Endothelial cell of umbilical vein (primary cell): Measurements from ENCODE around the gene PRKCB. TPM values are rescaled to one million over a fixed set of nuclear protein-coding genes. Genes with fewer than 3 reads are reported as not detected.

Experiments used
- BruUV-seq: library from RNA; stranded (reverse); fragments of 400-500 nt; replicated peaks from 2 replicates; lab custom pipeline; 2021; lab: Mats Ljungman, UMichigan
- CTCF ChIA-PET: fragments of 300-600, 350-600 bp; sonication (Branson Sonifier 250); formaldehyde crosslinking; loops from one replicate; lab custom pipeline; 2021; ENCODE audit warnings: antibody characterized with exemption, inconsistent platforms; lab: Charles Lee
- POLR2A ChIA-PET: fragments of 300-600, 350-600 bp; sonication (Branson Sonifier 250); formaldehyde crosslinking; loops from one replicate; lab custom pipeline; 2021; ENCODE audit warnings: antibody characterized with exemption, inconsistent platforms; lab: Charles Lee
- DNase-seq: peaks from one replicate; pipeline ENCODE4 v3.0.0-alpha.2; 2011; ENCODE audit warnings: low read depth, low spot score
- FAIRE-seq: peaks from 2 replicates; lab custom pipeline; 2011; peaks lifted over from hg19 to GRCh38; lab: Jason Lieb, UNC
- H2AFZ ChIP-seq: 2 replicates; pipeline ENCODE4 v1.6.0; 2012; ENCODE audit warnings: low read depth, low read length, control low read depth, inconsistent platforms
- H3K27ac ChIP-seq: 2 replicates; pipeline ENCODE4 v1.5.1; 2011; ENCODE audit warnings: low read depth, mild to moderate bottlenecking, control low read depth, low read length, moderate library complexity; ENCODE audit not compliant: insufficient read depth
- H3K27me3 ChIP-seq, 2 experiments: 2 replicates each; pipeline versions ENCODE4 v1.6.0 to v1.6.1; 2011; ENCODE audit warnings: low read length in 2 of 2, mixed read lengths in 1 of 2; ENCODE audit not compliant: control insufficient read depth in 2 of 2, insufficient read depth in 2 of 2
- H3K36me3 ChIP-seq, 2 experiments: 2 replicates in 1 of 2; 3 replicates in 1 of 2; pipeline ENCODE4 v1.5.1; 2011; ENCODE audit warnings: low read length in 2 of 2, mild to moderate bottlenecking in 1 of 2, moderate library complexity in 1 of 2; ENCODE audit not compliant: control insufficient read depth in 2 of 2, insufficient read depth in 2 of 2; ENCODE audit errors: extremely low read depth in 1 of 2
- H3K4me1 ChIP-seq: 3 replicates; pipeline ENCODE4 v1.5.1; 2011; ENCODE audit warnings: mild to moderate bottlenecking, low read length; ENCODE audit not compliant: control insufficient read depth, insufficient read depth; ENCODE audit errors: extremely low read depth
- H3K4me2 ChIP-seq: 2 replicates; pipeline ENCODE4 v1.6.1; 2011; ENCODE audit warnings: low read length, control low read depth, mixed read lengths; ENCODE audit not compliant: insufficient read depth
- H3K4me3 ChIP-seq, 3 experiments: fragments of 200-600 bp in 1 of 3; sonication (generic), shearing (Covaris generic) in 1 of 3; replicated peaks in 1 of 3; 2 replicates each; pipeline ENCODE4 v1.5.1; 2011 to 2016; ENCODE audit warnings: control low read depth in 3 of 3, low read length in 3 of 3, mild to moderate bottlenecking in 2 of 3, inconsistent platforms in 1 of 3, low read depth in 1 of 3, moderate library complexity in 1 of 3; ENCODE audit not compliant: insufficient read depth in 1 of 3
- H3K79me2 ChIP-seq: 2 replicates; pipeline ENCODE4 v1.6.0; 2012; ENCODE audit warnings: low read length, inconsistent platforms; ENCODE audit not compliant: control insufficient read depth, insufficient read depth
- H3K9ac ChIP-seq: replicated peaks from 2 replicates; pipeline ENCODE3; 2011; ENCODE audit warnings: low read length, control low read depth; ENCODE audit not compliant: insufficient read depth; ENCODE audit errors: extremely low read depth
- H3K9me1 ChIP-seq: replicated peaks from 3 replicates; pipeline ENCODE4 v1.6.0; 2011; ENCODE audit warnings: mild to moderate bottlenecking, low read length; ENCODE audit not compliant: control insufficient read depth, insufficient read depth; ENCODE audit errors: extremely low read depth
- H3K9me3 ChIP-seq: replicated peaks from 2 replicates; pipeline ENCODE4 v1.5.1; 2012; ENCODE audit warnings: low read length, inconsistent platforms; ENCODE audit not compliant: control insufficient read depth, insufficient read depth
- H4K20me1 ChIP-seq: replicated peaks from 2 replicates; pipeline ENCODE3; 2011; ENCODE audit warnings: mild to moderate bottlenecking, low read length; ENCODE audit not compliant: control insufficient read depth, insufficient read depth; ENCODE audit errors: extremely low read depth
- MAX ChIP-seq: IDR thresholded peaks from 2 replicates; pipeline ENCODE4 v1.6.1; 2011; ENCODE audit not compliant: insufficient read depth, insufficient read length
- MYC ChIP-seq: IDR thresholded peaks from one replicate; pipeline ENCODE4 v1.6.1; 2011; ENCODE audit warnings: mild to moderate bottlenecking, low read depth, low read length
- POLR2A ChIP-seq: IDR thresholded peaks from 2 replicates; pipeline ENCODE4 v1.6.1; 2012; ENCODE audit warnings: low read depth, mild to moderate bottlenecking, control low read depth, low read length
- POLR2AphosphoS5 ChIP-seq: IDR thresholded peaks from 2 replicates; pipeline ENCODE4 v1.6.1; 2012; ENCODE audit warnings: low read depth, mild to moderate bottlenecking, control low read depth, low read length, moderate library complexity; ENCODE audit not compliant: insufficient read depth
- dilution Hi-C: fragments of 300-500 bp; cut with MboI; formaldehyde crosslinking; loops from one replicate; pipeline ENCODE4 v1.15.0; 2019; ENCODE audit warnings: low sequenced_read_pairs; ENCODE audit not compliant: extremely low pct_ligation_motif_present
- intact Hi-C: fragments of 100-400 bp; cut with micrococcal nuclease; formaldehyde crosslinking; loops from one replicate; pipeline ENCODE4 v1.10.0; 2022
- polyA plus RNA-seq, 4 experiments: library from polyadenylated mRNA; depleted of rRNA in 3 of 4; stranded (reverse) in 3 of 4; unstranded in 1 of 4; fragments of >200 nt; gene quantifications; 2 replicates each; pipeline versions ENCODE4 v1.2.1 to v1.2.3, GENCODE V29; 2011 to 2012; ENCODE audit warnings: missing spikeins in 1 of 4
- total RNA-seq: library from RNA; stranded (reverse); gene quantifications from 2 replicates; pipeline ENCODE4 v1.2.3, GENCODE V29; 2021

The PRKCB gene
- total and polyA plus RNA-seq, 2 donors (not counting 3 experiments of a cell fraction or from before 2014, with no cell fraction given): 0.01 TPM; not detected in 1

DNA sequence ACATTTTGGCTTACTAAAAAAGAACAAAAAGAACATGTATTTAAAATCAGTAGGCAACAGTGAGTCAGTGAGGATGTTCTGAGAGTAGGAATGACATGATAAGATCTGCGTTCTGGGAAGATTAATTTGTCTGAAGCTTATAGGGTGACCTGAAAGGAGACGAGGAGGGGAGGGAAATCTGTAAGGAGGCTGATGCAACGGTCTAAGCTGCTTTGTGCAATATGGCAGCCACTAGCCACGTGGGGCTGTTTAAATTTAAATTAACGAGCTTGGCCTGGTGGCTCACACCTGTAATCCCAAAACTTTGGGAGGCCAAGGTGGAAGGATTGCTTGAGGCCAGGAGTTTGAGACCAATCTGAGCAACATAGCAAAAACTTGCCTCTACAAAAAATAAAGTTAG lies 238.8 kb downstream of the PRKCB start:
- Histone ChIP-seq H3K9me1 (no peaks in the 10 kb centered on the region), H3K4me2 (no peak overlapping the region), H3K4me1 (no peaks in the 10 kb centered on the region), H3K36me3 (no peaks in the 10 kb centered on the region), H2AFZ (no peak overlapping the region), H3K4me3 (no peak overlapping the region), H3K27me3 (no peaks in the 10 kb centered on the region), H3K9me3 (no peaks in the 10 kb centered on the region), H3K9ac (no peak overlapping the region), H3K79me2 (no peaks in the 10 kb centered on the region), H3K27ac (no peak overlapping the region), H4K20me1 (no peaks in the 10 kb centered on the region)
- dilution Hi-C loops (no loop called here), intact Hi-C loops (no loop called here)
- ChIA-PET CTCF (interaction anchor here (0.7 to 1.7 kb wide), 3 partner anchors 134 to 431 kb away, joined by 3 to 12 read pairs (median 5); no protein-coding TSS in a partner anchor), POLR2A (no interaction called here)
- DNase-seq (no peak), FAIRE-seq (no peak)
- no TSS peak for BruUV-seq
- no peak for TF ChIP-seq POLR2AphosphoS5
- TF ChIP-seq MAX: no peak

GRCh38 chr16:24075302-24075701 lies 239.5 kb downstream of the PRKCB start:
- no peak overlapping the region for H3K9ac ChIP-seq
- POLR2A ChIA-PET: no interaction called here
- no peak overlapping the region for H3K27ac ChIP-seq
- no peaks in the 10 kb centered on the region for H3K27me3 ChIP-seq
- no peak overlapping the region for H3K4me2 ChIP-seq
- CTCF ChIA-PET: interaction anchor here (1.7 kb wide), 1 partner anchor 178 kb away, joined by 12 read pairs; no protein-coding TSS in a partner anchor
- no peaks in the 10 kb centered on the region for H3K4me1 ChIP-seq
- no peaks in the 10 kb centered on the region for H3K79me2 ChIP-seq
- dilution Hi-C loops: loop anchor here (25.0 kb wide), 1 partner anchor 162 kb away; no protein-coding TSS in a partner anchor
- BruUV-seq: no TSS peak
- no peaks in the 10 kb centered on the region for H3K9me3 ChIP-seq
- DNase-seq: no peak
- no peak for FAIRE-seq
- no peak overlapping the region for H2AFZ ChIP-seq
- intact Hi-C loops: no loop called here
- no peaks in the 10 kb centered on the region for H4K20me1 ChIP-seq
- no peak for TF ChIP-seq POLR2AphosphoS5
- TF ChIP-seq MYC: no peak
- no peak for TF ChIP-seq POLR2A
- no peak for TF ChIP-seq MAX
- H3K4me3 ChIP-seq: no peak overlapping the region
- no peaks in the 10 kb centered on the region for H3K36me3 ChIP-seq
- H3K9me1 ChIP-seq: no peaks in the 10 kb centered on the region
